GM19023 (cell line): ENCODE results near the gene CAPN13.

Experiments
- ATAC-seq: cut with Tn5 transposase; IDR thresholded peaks from one replicate; pipeline ENCODE4 v1.9.1; 2021; ENCODE audit warnings: mild to moderate bottlenecking, moderate library complexity; ENCODE audit not compliant: unreplicated experiment

The CAPN13 gene

GRCh38 chr2:30765876-30766470 is 41.3 kb downstream of the CAPN13 start:
- no peak for ATAC-seq

GRCh38 chr2:30765191-30765590 is 42.1 kb downstream of the CAPN13 start:
- ATAC-seq: no peak

GRCh38 chr2:30764021-30764800 is 43.0 kb downstream of the CAPN13 start:
- ATAC-seq: no peak

GRCh38 chr2:30763151-30763660 is 44.0 kb downstream of the CAPN13 start:
- ATAC-seq: no peak

GRCh38 chr2:30761226-30761625 is 46.0 kb downstream of the CAPN13 start:
- ATAC-seq: no peak

GRCh38 chr2:30759481-30759880 is 47.8 kb downstream of the CAPN13 start:
- ATAC-seq: no peak

- ATAC-seq: no peak
These were observed 49.0 kb downstream of the CAPN13 start for GRCh38 chr2:30758191-30758651.

- no peak for ATAC-seq
These were observed 49.5 kb downstream of the CAPN13 start for GRCh38 chr2:30757749-30758148.

- ATAC-seq: no peak
These were observed 50.3 kb downstream of the CAPN13 start for GRCh38 chr2:30756971-30757370.

- ATAC-seq: no peak
These were observed 51.1 kb downstream of the CAPN13 start for GRCh38 chr2:30756051-30756719.

- ATAC-seq: no peak
These were observed 53.6 kb downstream of the CAPN13 start for GRCh38 chr2:30753630-30754029.

GRCh38 chr2:30752811-30753210 is 54.4 kb downstream of the CAPN13 start:
- ATAC-seq: no peak

GRCh38 chr2:30747206-30747605 is 60.0 kb downstream of the CAPN13 start:
- no peak for ATAC-seq

- ATAC-seq: no peak
These were observed 62.4 kb downstream of the CAPN13 start for GRCh38 chr2:30744823-30745222.

- no peak for ATAC-seq
These were observed 65.7 kb downstream of the CAPN13 start for GRCh38 chr2:30741576-30741975.

- ATAC-seq: no peak
These were observed 68.9 kb downstream of the CAPN13 start for GRCh38 chr2:30738141-30738911.

GRCh38 chr2:30737326-30737610 is 70.0 kb downstream of the CAPN13 start:
- no peak for ATAC-seq

GRCh38 chr2:30736461-30737325 is 70.6 kb downstream of the CAPN13 start:
- ATAC-seq: no peak

GRCh38 chr2:30733876-30734520 is 73.2 kb downstream of the CAPN13 start:
- no peak for ATAC-seq

- no peak for ATAC-seq
These were observed 74.4 kb downstream of the CAPN13 start for GRCh38 chr2:30732876-30733275.
